ENCODE results near the gene HARBI1.

HARBI1 gene

GRCh38 chr11:46554213-46555147, 62.5 kb downstream of the HARBI1 start:
- no peak for DNase-seq

GRCh38 chr11:46553814-46554212, 63.2 kb downstream of the HARBI1 start:
- DNase-seq, result no peak

Data from nucleus accumbens (tissue), 56 donors.